Renal cortical epithelial cell (primary cell): ENCODE data around the gene ZNF69. TPM values are rescaled to one million over a fixed set of nuclear protein-coding genes. Genes with fewer than 3 reads are reported as not detected.
"Not testable (repeated sequence)": the region's sequence is repeated elsewhere in the genome, so short reads cannot be mapped to it uniquely, and the experiment has no call there.

Source experiments
- DNase-seq: peaks from one replicate; pipeline ENCODE4 v3.0.0-alpha.2; 2011; ENCODE audit warnings: low read depth
- total RNA-seq: library from RNA; depleted of rRNA; stranded (reverse); fragments of >200 nt; gene quantifications from 2 replicates; pipeline ENCODE4 v1.2.3, GENCODE V29; 2014

Gene ZNF69
- total RNA-seq, 1 donor from 2014 or later, result 43.7 TPM

GRCh38 chr19:11894851-11895250 lies 7.3 kb downstream of the ZNF69 start:
- no peak for DNase-seq

- no peak for DNase-seq
Measured at GRCh38 chr19:11902228-11902627, 14.6 kb downstream of the ZNF69 start.

- DNase-seq, result no peak
Measured at GRCh38 chr19:11905928-11906327, 18.3 kb downstream of the ZNF69 start.

- DNase-seq, result not testable (repeated sequence)
Measured at GRCh38 chr19:11911937-11912336, 24.4 kb downstream of the ZNF69 start.

GRCh38 chr19:11914417-11915051 lies 27.0 kb downstream of the ZNF69 start:
- DNase-seq, result not testable (repeated sequence)

GRCh38 chr19:11921852-11922495 lies 34.4 kb downstream of the ZNF69 start:
- DNase-seq, result no peak

GRCh38 chr19:11924886-11925650 lies 37.5 kb downstream of the ZNF69 start, which contains the start of gene ZNF700:
Gene ZNF700, plus strand, starts transcription at chr19:11925107. Its CDS starts 104 bp downstream, at chr19:11925211.
- DNase-seq, result peak; percentile 83

GRCh38 chr19:11925651-11926187 lies 38.1 kb downstream of the ZNF69 start:
- peak; percentile 33 for DNase-seq

GRCh38 chr19:11927227-11927626 lies 39.6 kb downstream of the ZNF69 start:
- DNase-seq, result no peak

- DNase-seq, result no peak
Measured at GRCh38 chr19:11931051-11931450, 43.5 kb downstream of the ZNF69 start.

GRCh38 chr19:11931513-11931912 lies 43.9 kb downstream of the ZNF69 start:
- DNase-seq, result no peak

- not testable (repeated sequence) for DNase-seq
Measured at GRCh38 chr19:11935829-11936228, 48.2 kb downstream of the ZNF69 start.

- DNase-seq, result not testable (repeated sequence)
Measured at GRCh38 chr19:11938383-11938782, 50.8 kb downstream of the ZNF69 start.

GRCh38 chr19:11941361-11941887 lies 53.8 kb downstream of the ZNF69 start:
- not testable (repeated sequence) for DNase-seq

- DNase-seq, result no peak
Measured at GRCh38 chr19:11942008-11942842, 54.6 kb downstream of the ZNF69 start.

GRCh38 chr19:11942843-11943108 lies 55.2 kb downstream of the ZNF69 start:
- DNase-seq, result no peak

GRCh38 chr19:11944656-11945055 lies 57.1 kb downstream of the ZNF69 start:
- DNase-seq, result no peak

GRCh38 chr19:11948646-11949045 lies 61.1 kb downstream of the ZNF69 start:
- no peak for DNase-seq

- DNase-seq, result peak; percentile 19
Measured at GRCh38 chr19:11949201-11949600, 61.6 kb downstream of the ZNF69 start.

- DNase-seq, result not testable (repeated sequence)
Measured at GRCh38 chr19:11949614-11950080, 62.1 kb downstream of the ZNF69 start.

GRCh38 chr19:11950312-11950711 lies 62.7 kb downstream of the ZNF69 start:
- no peak for DNase-seq
